Measurements from ENCODE around the gene CLEC4M. TPM values are rescaled to one million over a fixed set of nuclear protein-coding genes. Genes with fewer than 3 reads are reported as not detected.

Gene CLEC4M
- total RNA-seq, 1 donor from 2014 or later = not detected

DNA sequence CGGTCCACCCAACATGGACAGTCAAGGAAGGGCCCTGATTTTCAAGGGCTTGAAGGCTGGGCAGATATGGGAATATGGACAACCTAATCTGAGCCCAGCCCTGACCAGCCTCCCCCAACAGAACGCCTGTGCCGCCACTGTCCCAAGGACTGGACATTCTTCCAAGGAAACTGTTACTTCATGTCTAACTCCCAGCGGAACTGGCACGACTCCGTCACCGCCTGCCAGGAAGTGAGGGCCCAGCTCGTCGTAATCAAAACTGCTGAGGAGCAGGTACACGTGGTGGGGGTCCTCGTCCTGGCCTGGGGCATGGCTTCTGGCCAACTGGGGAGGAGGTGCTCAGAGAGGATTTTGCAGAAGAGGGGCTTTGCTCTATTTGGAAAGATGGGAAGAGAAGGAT is 3.5 kb downstream of the CLEC4M start:
- no peaks in the 10 kb centered on the region for H3K27me3 ChIP-seq
- no peaks in the 10 kb centered on the region for H3K36me3 ChIP-seq
- intact Hi-C loops (cut with DNase I) = no loop called here
- H3K27ac ChIP-seq = no peak overlapping the region
- H3K9me3 ChIP-seq = no peaks in the 10 kb centered on the region
- H3K4me1 ChIP-seq = no peaks in the 10 kb centered on the region
- TF ChIP-seq POLR2A (IDR thresholded peaks at IDR 0.05) (no peak), POLR2AphosphoS5 (IDR thresholded peaks at IDR 0.05; ENCODE audit: insufficient read depth in 1 of 2, low read depth in 1 of 2) (no peak)
- TF ChIP-seq, protein P1, sequence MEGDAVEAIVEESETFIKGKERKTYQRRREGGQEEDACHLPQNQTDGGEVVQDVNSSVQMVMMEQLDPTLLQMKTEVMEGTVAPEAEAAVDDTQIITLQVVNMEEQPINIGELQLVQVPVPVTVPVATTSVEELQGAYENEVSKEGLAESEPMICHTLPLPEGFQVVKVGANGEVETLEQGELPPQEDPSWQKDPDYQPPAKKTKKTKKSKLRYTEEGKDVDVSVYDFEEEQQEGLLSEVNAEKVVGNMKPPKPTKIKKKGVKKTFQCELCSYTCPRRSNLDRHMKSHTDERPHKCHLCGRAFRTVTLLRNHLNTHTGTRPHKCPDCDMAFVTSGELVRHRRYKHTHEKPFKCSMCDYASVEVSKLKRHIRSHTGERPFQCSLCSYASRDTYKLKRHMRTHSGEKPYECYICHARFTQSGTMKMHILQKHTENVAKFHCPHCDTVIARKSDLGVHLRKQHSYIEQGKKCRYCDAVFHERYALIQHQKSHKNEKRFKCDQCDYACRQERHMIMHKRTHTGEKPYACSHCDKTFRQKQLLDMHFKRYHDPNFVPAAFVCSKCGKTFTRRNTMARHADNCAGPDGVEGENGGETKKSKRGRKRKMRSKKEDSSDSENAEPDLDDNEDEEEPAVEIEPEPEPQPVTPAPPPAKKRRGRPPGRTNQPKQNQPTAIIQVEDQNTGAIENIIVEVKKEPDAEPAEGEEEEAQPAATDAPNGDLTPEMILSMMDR (IDR thresholded peaks at IDR 0.05) = no peak
- no peak for DNase-seq (ENCODE audit: extremely low spot score in 2 of 2)
- no peak overlapping the region for H3K4me3 ChIP-seq

DNA sequence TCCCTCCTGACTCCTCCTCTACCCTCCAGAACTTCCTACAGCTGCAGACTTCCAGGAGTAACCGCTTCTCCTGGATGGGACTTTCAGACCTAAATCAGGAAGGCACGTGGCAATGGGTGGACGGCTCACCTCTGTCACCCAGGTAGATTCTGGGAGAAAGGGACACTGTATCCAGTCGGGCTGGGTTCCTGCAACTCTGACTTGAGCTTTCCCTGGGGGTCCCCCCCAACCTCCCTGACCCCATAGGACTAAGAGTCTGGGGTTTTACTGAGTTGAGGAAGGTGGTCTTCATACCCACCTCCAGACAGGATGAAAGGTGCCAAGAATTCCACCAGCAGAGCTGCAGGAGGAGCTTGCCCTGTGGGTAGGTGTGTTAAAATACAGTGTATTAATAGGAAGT is 4.4 kb downstream of the CLEC4M start:
- H3K27me3 ChIP-seq = no peaks in the 10 kb centered on the region
- TF ChIP-seq POLR2AphosphoS5 (IDR thresholded peaks at IDR 0.05; ENCODE audit: insufficient read depth in 1 of 2, low read depth in 1 of 2) (no peak), POLR2A (IDR thresholded peaks at IDR 0.05) (no peak)
- TF ChIP-seq, protein P1 (IDR thresholded peaks at IDR 0.05) = no peak
- intact Hi-C loops (cut with DNase I) = no loop called here
- H3K4me1 ChIP-seq = no peaks in the 10 kb centered on the region
- H3K9me3 ChIP-seq = no peaks in the 10 kb centered on the region
- no peaks in the 10 kb centered on the region for H3K36me3 ChIP-seq
- H3K27ac ChIP-seq = no peak overlapping the region
- H3K4me3 ChIP-seq = no peak overlapping the region
- no peak for DNase-seq (ENCODE audit: extremely low spot score in 2 of 2)

DNA sequence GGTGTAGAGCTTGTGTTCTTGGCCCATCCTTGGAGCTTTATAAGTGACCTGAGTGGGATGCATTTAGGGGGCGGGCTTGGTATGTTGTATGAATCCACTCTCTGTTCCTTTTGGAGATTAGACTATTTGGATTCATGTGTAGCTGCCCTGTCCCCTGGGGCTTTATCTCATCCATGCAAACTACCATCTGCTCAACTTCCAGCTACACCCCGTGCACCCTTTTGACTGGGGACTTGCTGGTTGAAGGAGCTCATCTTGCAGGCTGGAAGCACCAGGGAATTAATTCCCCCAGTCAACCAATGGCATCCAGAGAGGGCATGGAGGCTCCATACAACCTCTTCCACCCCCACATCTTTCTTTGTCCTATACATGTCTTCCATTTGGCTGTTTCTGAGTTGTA is 6.1 kb downstream of the CLEC4M start:
- no peak for TF ChIP-seq POLR2AphosphoS5 (IDR thresholded peaks at IDR 0.05; ENCODE audit: insufficient read depth in 1 of 2, low read depth in 1 of 2)
- TF ChIP-seq POLR2A (IDR thresholded peaks at IDR 0.05) = no peak
- TF ChIP-seq, protein P1 (IDR thresholded peaks at IDR 0.05) = no peak
- DNase-seq (ENCODE audit: extremely low spot score in 2 of 2) = no peak
- no peaks in the 10 kb centered on the region for H3K27me3 ChIP-seq

DNA sequence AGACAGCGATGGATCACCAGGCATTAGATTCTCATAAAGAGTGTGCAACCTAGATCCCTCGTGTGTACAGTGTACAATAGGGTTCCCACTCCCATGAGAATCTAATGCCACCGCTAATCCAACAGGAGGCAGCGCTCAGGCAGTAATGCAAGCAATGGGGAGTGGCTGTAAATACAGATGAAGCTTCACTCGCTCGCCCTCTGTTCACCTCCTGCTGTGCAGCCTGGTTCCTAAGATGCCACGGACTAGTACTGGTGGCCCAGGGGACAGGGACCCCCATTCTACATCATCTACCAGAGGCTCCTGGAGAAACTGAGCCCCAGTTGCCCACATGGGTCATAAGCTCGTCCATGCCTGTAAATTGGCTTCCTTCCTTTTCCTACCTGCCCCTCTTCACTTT is 8.0 kb downstream of the CLEC4M start:
- intact Hi-C loops (cut with DNase I) = no loop called here
- no peak for DNase-seq (ENCODE audit: extremely low spot score in 2 of 2)
- Histone ChIP-seq H3K27ac (no peak overlapping the region), H3K27me3 (no peaks in the 10 kb centered on the region), H3K36me3 (no peaks in the 10 kb centered on the region), H3K4me3 (no peak overlapping the region), H3K9me3 (no peaks in the 10 kb centered on the region), H3K4me1 (peaks cover 11% of the 10 kb centered on the region)
- TF ChIP-seq, protein P1 (IDR thresholded peaks at IDR 0.05) = no peak
- no peak for TF ChIP-seq POLR2AphosphoS5 (IDR thresholded peaks at IDR 0.05; ENCODE audit: insufficient read depth in 1 of 2, low read depth in 1 of 2)
- TF ChIP-seq POLR2A (IDR thresholded peaks at IDR 0.05) = no peak

More for the DNA sequence above, 6.1 kb downstream of the CLEC4M start:
- H3K36me3 ChIP-seq = no peaks in the 10 kb centered on the region
- no peak overlapping the region for H3K4me3 ChIP-seq
- no peaks in the 10 kb centered on the region for H3K9me3 ChIP-seq
- intact Hi-C loops (cut with DNase I) = no loop called here
- H3K27ac ChIP-seq = no peak overlapping the region
- H3K4me1 ChIP-seq = peaks cover 11% of the 10 kb centered on the region

DNA sequence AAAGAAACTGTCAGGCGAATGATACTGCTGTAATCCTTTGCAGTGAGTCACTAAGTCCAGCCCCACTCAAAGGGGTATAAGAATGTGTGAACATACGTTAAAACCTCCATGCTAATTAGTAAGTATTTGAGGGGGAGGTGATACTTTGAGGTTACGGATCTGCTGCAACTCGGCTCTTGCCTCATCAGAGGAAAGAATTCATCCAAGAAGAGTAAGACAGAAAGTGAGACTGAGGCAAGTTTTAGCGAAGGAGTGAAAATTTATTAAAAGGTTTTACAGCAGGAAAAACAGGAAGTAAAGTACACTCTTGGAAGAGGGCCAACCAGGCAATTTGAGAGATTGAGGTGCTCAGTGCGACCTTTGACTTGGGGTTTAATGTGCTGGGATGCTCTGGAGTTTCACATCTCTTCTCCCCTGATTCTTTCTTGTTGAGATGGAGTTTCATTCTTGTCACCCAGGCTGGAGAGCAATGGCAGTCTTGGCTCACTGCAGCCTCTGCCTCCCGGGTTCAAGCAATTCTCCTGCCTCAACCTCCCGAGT is 9.8 kb downstream of the CLEC4M start:
- TF ChIP-seq POLR2A (IDR thresholded peaks at IDR 0.05) (no peak), POLR2AphosphoS5 (IDR thresholded peaks at IDR 0.05; ENCODE audit: insufficient read depth in 1 of 2, low read depth in 1 of 2) (no peak)
- TF ChIP-seq, protein P1 (IDR thresholded peaks at IDR 0.05) = no peak
- Histone ChIP-seq H3K36me3 (no peaks in the 10 kb centered on the region), H3K4me1 (peaks cover 11% of the 10 kb centered on the region), H3K4me3 (no peak overlapping the region), H3K9me3 (no peaks in the 10 kb centered on the region), H3K27me3 (no peaks in the 10 kb centered on the region), H3K27ac (no peak overlapping the region)
- intact Hi-C loops (cut with DNase I) = no loop called here
- DNase-seq (ENCODE audit: extremely low spot score in 2 of 2) = no peak

All from vagina (tissue), 2 donors.